ENCODE results near the gene FMN2.

FMN2 gene

GRCh38 chr1:240099329-240099728, 7.6 kb downstream of the FMN2 start:
- no peak for DNase-seq

- DNase-seq, result no peak
These were observed 8.1 kb downstream of the FMN2 start for GRCh38 chr1:240099748-240100147.

GRCh38 chr1:240100371-240100934, 8.8 kb downstream of the FMN2 start:
- no peak for DNase-seq

GRCh38 chr1:240101306-240101705, 9.6 kb downstream of the FMN2 start:
- no peak for DNase-seq

GRCh38 chr1:240101737-240102136, 10.1 kb downstream of the FMN2 start:
- no peak for DNase-seq

- DNase-seq, result no peak
These were observed 13.0 kb downstream of the FMN2 start for GRCh38 chr1:240104672-240105071.

- no peak for DNase-seq
These were observed 15.5 kb downstream of the FMN2 start for GRCh38 chr1:240107058-240107684.

- no peak for DNase-seq
These were observed 17.4 kb downstream of the FMN2 start for GRCh38 chr1:240109130-240109529.

- DNase-seq, result no peak
These were observed 18.4 kb downstream of the FMN2 start for GRCh38 chr1:240109920-240110636.

- DNase-seq, result no peak
These were observed 19.9 kb downstream of the FMN2 start for GRCh38 chr1:240111558-240111957.

- peak; percentile 69 for DNase-seq
These were observed 22.5 kb downstream of the FMN2 start for GRCh38 chr1:240114222-240114621.

GRCh38 chr1:240115831-240116230, 24.1 kb downstream of the FMN2 start:
- DNase-seq, result no peak

- DNase-seq, result no peak
These were observed 25.4 kb downstream of the FMN2 start for GRCh38 chr1:240116831-240117769.

- DNase-seq, result no peak
These were observed 26.2 kb downstream of the FMN2 start for GRCh38 chr1:240117930-240118329.

- DNase-seq, result peak; percentile 95
These were observed 31.2 kb downstream of the FMN2 start for GRCh38 chr1:240122639-240123613.

GRCh38 chr1:240126821-240127220, 35.1 kb downstream of the FMN2 start:
- no peak for DNase-seq

- no peak for DNase-seq
These were observed 36.7 kb downstream of the FMN2 start for GRCh38 chr1:240128366-240128765.

- DNase-seq, result no peak
These were observed 42.4 kb downstream of the FMN2 start for GRCh38 chr1:240134113-240134512.

- no peak for DNase-seq
These were observed 42.9 kb downstream of the FMN2 start for GRCh38 chr1:240134596-240134995.

GRCh38 chr1:240136402-240136801, 44.7 kb downstream of the FMN2 start:
- no peak for DNase-seq

- DNase-seq, result no peak
These were observed 47.2 kb downstream of the FMN2 start for GRCh38 chr1:240138867-240139266.

GRCh38 chr1:240139511-240139910, 47.8 kb downstream of the FMN2 start:
- DNase-seq, result no peak
